Upper lobe of left lung (tissue), 6 donors: Measurements from ENCODE around the gene KIF5A. TPM values are rescaled to one million over a fixed set of nuclear protein-coding genes. Genes with fewer than 3 reads are reported as not detected.
"Not testable (repeated sequence)": the region's sequence is repeated elsewhere in the genome, so short reads cannot be mapped to it uniquely, and the experiment has no call there.

Experiments used
- ATAC-seq, 2 donors: fragments of 200-7000 bp; cut with Tn5 transposase; one replicate each; pipeline ENCODE4 v1.9.1; 2022; ENCODE audit warnings: mild to moderate bottlenecking in 2 of 2, moderate library complexity in 2 of 2; ENCODE audit not compliant: low FRiP score in 2 of 2
- DNase-seq, 2 donors: peaks; one replicate each; pipeline ENCODE4 v3.0.0-alpha.2; 2019 to 2020
- H3K27ac ChIP-seq, 4 donors: fragments of 200-600 bp; sonication (generic); one replicate each; pipeline ENCODE4 v1.5.1; 2016 to 2019
- H3K27me3 ChIP-seq, 4 donors: fragments of 200-600 bp; sonication (generic); one replicate each; pipeline ENCODE4 v1.5.1; 2017 to 2019
- H3K36me3 ChIP-seq, 4 donors: fragments of 200-600 bp; sonication (generic); one replicate each; pipeline ENCODE4 v1.5.1; 2016 to 2019
- H3K4me1 ChIP-seq, 4 donors: fragments of 200-600 bp; sonication (generic); one replicate each; pipeline ENCODE4 v1.5.1; 2018 to 2019
- H3K4me3 ChIP-seq, 4 donors: fragments of 200-600 bp; sonication (generic); one replicate each; pipeline ENCODE4 v1.5.1; 2017 to 2019; ENCODE audit warnings: mild to moderate bottlenecking in 2 of 4, moderate library complexity in 1 of 4
- H3K9me3 ChIP-seq, 4 donors: fragments of 200-600 bp; sonication (generic); one replicate each; pipeline ENCODE4 v1.5.1; 2018 to 2019
- CTCF ChIP-seq, 6 experiments: fragments of 450-650 bp in 4 of 6; fragments of 200-600 bp in 2 of 6; sonication (generic) in 2 of 6; IDR thresholded peaks; one replicate each; pipeline ENCODE4 v1.5.1; 2016 to 2019; ENCODE audit warnings: antibody characterized with exemption in 6 of 6
- EP300 ChIP-seq, 4 donors: sonication (generic); formaldehyde crosslinking; IDR thresholded peaks; one replicate each; pipeline ENCODE4 v1.5.1; 2017; ENCODE audit warnings: antibody characterized with exemption in 4 of 4, control low read depth in 2 of 4
- POLR2A ChIP-seq, 4 donors: fragments of 450-650 bp; IDR thresholded peaks; one replicate each; pipeline ENCODE4 v1.5.1; 2016 to 2017; ENCODE audit warnings: antibody characterized with exemption in 4 of 4, mild to moderate bottlenecking in 2 of 4
- POLR2AphosphoS5 ChIP-seq, 2 donors: sonication (generic); formaldehyde crosslinking; IDR thresholded peaks; one replicate each; pipeline ENCODE4 v1.5.1; 2017; ENCODE audit warnings: antibody characterized with exemption in 2 of 2
- WGBS, 2 donors: methylation state at CpG; one replicate each; pipeline ENCODE4 v1.1.5; 2017 to 2018; 5-methylcytosine and 5-hydroxymethylcytosine counted together
- total RNA-seq, 6 donors: library from RNA; depleted of rRNA in 4 of 6; stranded (reverse); fragments of >200 nt in 4 of 6; gene quantifications; one replicate each; pipeline versions ENCODE4 v1.1.0 to v1.2.1, GENCODE V29; 2016 to 2021
- donor health status: DM: no; HTN: no; CAD: no; lungs with moderate emphysema.
- donor health status: DM: no; HTN: yes; CAD: no; lungs with severe emphysema.

KIF5A gene
- total RNA-seq, 6 donors from 2014 or later = 0.06 to 0.39 (median 0.20) TPM; not detected in 1

DNA sequence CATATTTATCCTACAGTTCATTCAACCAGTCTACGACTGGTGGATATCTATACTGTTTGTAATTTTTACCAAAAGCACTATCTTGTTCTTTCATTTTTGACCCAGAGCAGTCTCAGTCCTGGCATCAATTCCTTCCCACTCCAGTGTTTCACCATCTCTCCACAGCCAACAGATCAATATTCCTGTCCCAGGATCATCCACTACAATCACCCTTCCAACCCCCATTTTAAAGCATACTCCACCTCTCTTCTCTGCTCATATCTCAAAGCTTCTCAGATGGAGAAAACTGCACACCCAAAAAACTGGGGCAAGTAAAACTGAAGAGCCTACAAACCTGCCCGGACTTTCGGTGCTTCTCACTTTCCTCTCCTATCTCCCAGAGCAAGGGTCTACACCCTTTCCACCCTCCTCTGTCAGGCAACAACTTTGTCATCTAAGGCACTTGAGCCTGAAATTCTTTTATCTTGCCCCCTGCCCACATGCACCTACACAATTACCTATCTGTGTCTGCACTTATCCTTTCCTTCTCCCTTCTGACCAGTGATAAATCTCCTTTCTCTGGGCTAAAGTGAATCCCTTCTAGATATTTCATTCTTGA, 37.1 kb downstream of the KIF5A start:
- ATAC-seq = no peak
- Histone ChIP-seq H3K4me1 (peaks cover 1 to 17% (median 10%) of the 10 kb centered on the region in 4 donors), H3K36me3 (no peaks in the 10 kb centered on the region), H3K9me3 (no peaks in the 10 kb centered on the region), H3K27ac (no peak overlapping the region), H3K4me3 (no peak overlapping the region), H3K27me3 (no peaks in the 10 kb centered on the region)
- no peak for TF ChIP-seq POLR2A (IDR thresholded peaks at IDR 0.05)
- 85 to 87% methylated on average over 3 of the region's 3 CpGs for WGBS, 2 donors
- DNase-seq = no peak

DNA sequence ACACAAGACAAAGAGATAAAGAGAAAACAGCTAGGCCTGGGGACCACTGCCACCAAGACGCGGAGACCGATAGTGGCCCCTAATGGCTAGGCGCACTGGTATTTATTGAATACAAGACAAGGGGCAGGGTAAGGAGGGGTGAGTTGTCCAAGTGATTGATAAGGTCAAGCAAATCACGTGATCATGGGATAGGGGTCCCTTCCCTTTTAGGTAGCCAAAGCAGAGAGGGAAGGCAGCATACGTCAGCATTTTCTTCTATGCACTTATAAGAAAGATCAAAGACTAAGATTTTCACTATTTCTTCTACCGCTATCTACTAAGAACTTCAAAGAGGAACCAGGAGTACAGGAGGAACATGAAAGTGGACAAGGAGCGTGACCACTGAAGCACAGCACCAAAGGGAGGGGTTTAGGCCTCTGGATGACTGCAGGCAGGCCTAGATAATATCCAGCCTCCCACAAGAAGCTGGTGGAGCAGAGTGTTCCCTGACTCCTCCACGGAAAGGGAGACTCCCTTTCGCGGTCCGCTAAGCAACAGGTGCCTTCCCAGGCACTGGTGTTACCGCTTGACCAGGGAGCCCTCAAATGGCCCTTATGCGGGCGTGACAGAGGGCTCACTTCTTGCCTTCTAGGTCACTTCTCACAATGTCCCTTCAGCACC, 39.2 kb downstream of the KIF5A start:
- not testable (repeated sequence) for H3K9me3 ChIP-seq, H3K4me3 ChIP-seq, DNase-seq, H3K27ac ChIP-seq, ATAC-seq, H3K27me3 ChIP-seq, H3K36me3 ChIP-seq
- 86 to 89% methylated on average over 15 of the region's 15 CpGs for WGBS, 2 donors
- peaks cover 9 to 20% (median 16%) of the 10 kb centered on the region in 4 donors for H3K4me1 ChIP-seq

DNA sequence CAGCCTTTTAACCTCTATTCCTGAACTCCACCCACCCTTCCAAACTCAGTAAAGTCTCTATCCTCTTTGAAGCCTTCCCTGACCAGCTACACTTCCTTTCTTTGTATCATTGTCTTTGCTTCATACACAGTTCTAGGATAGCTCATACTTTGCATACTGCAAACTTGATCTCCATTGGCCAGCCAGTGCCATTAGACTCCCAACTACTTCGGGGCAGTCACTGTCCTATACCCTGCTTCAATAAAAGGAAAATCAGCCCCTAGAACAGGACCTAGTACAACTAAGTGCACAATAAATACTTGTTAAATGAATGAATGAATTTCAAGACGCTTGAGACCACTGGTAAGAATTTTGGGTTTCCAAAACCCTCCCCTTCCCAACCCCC, 40.6 kb downstream of the KIF5A start:
- H3K36me3 ChIP-seq = peaks cover 0 to 7% (median 0%) of the 10 kb centered on the region in 4 donors
- H3K9me3 ChIP-seq = no peaks in the 10 kb centered on the region
- TF ChIP-seq EP300 (IDR thresholded peaks at IDR 0.05) = no peak
- TF ChIP-seq CTCF (IDR thresholded peaks at IDR 0.05) = no peak
- TF ChIP-seq POLR2A (IDR thresholded peaks at IDR 0.05) = no peak
- no peak for TF ChIP-seq POLR2AphosphoS5 (IDR thresholded peaks at IDR 0.05)
- peaks cover 9 to 20% (median 16%) of the 10 kb centered on the region in 4 donors for H3K4me1 ChIP-seq
- no peaks in the 10 kb centered on the region for H3K27me3 ChIP-seq
- H3K27ac ChIP-seq = peak overlapping the region; percentile 72 to 81 (median 80)
- DNase-seq (no peak), ATAC-seq (no peak)
- peak overlapping the region in 3 of 4 donors; percentile 65 to 89 (median 72) for H3K4me3 ChIP-seq
- 24 to 32% methylated on average over 2 of the region's 2 CpGs for WGBS, 2 donors

DNA sequence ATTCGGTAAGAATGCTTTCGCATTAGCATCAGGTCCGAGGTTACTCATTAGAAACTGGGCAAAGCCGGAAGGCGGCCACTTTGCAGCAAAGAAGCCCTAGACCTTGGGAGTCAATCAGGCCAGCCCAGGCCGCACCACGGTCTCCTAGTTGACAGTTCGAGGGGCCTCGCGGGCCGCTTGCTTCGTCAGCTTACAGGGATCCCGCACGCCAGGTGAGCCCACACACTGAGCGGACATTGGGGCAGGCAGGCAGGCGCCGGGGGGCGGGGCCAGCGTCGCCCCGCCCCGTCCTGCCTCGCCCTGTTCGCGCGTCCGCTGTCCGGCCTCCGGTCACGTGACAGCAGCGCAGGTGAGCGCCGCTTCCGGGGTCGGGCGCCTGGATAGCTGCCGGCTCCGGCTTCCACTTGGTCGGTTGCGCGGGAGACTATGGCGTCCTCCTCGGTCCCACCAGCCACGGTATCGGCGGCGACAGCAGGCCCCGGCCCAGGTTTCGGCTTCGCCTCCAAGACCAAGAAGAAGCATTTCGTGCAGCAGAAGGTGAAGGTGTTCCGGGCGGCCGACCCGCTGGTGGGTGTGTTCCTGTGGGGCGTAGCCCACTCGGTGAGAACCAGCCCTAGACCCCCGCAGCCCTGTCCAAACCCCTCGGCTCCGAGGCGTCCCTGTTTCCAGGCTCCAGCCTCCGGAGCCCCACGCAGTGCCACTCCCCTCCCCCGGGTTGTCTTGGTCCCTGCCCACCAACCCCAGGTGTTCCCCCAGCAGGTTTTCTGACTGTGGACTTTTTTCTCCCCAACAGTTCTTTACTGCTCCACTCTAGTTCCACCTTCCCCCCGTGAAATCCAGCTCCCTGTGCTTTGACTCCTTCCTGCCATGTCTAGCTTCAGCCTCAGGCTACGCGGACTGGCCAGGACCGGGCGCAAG, 41.3 kb downstream of the KIF5A start, which contains the start of gene PIP4K2C:
PIP4K2C (plus strand) TSS at position 329 of the 918 bp plus-strand sequence; CDS start at position 427, 98 bp downstream.
- 2% methylated on average over 33 to 65 of the region's 69 CpGs for WGBS, 2 donors
- peak within 1 kb of the TSS; percentile 65 to 89 (median 70) for H3K4me3 ChIP-seq
- ATAC-seq (peak; percentile 96 to 97), DNase-seq (peak; percentile 95 to 96)
- peaks cover 0 to 14% (median 3%) of the 10 kb centered on the region in 4 donors for H3K36me3 ChIP-seq
- H3K4me1 ChIP-seq = peaks cover 9 to 20% (median 16%) of the 10 kb centered on the region in 4 donors
- H3K9me3 ChIP-seq = no peaks in the 10 kb centered on the region
- peak within 1 kb of the TSS; percentile 72 to 81 (median 80) for H3K27ac ChIP-seq
- H3K27me3 ChIP-seq = no peaks in the 10 kb centered on the region
- peak in 2 of 6 experiments; percentile 7 to 10 for TF ChIP-seq CTCF (IDR thresholded peaks at IDR 0.05)
- TF ChIP-seq POLR2A (IDR thresholded peaks at IDR 0.05) = peak in 2 of 4 donors; percentile 72
- no peak for TF ChIP-seq EP300 (IDR thresholded peaks at IDR 0.05)
- peak; percentile 20 to 74 for TF ChIP-seq POLR2AphosphoS5 (IDR thresholded peaks at IDR 0.05)

DNA sequence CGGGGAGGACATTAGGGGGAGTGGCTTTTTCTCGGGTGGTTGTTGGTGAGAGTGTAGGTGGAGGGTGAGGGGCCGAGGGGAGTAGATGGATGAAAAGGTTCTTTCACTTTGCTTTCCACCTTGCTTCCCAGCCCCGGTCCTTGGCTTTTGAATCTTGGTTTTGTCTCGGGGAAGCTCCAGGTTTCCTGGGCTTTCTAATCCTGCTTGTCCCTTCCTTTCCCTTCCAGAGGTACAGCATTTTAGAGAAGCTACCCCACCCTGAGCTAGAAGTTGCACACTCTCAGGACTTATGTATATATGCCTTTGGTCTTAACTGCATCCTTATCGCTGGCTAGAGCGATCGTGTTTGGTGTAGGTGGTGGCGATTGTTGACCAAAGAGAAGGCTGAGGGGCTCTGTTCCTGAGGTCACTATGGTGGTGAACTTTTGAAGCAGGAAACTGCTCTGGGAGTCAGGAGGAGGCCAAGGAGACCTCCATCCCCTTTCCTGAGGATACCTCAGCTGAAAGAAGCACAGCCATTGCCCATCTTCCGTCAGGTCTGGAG, 42.0 kb downstream of the KIF5A start:
- no peaks in the 10 kb centered on the region for H3K9me3 ChIP-seq
- ATAC-seq = no peak
- H3K4me3 ChIP-seq = peak overlapping the region; percentile 65 to 89 (median 70)
- H3K27ac ChIP-seq = peak overlapping the region; percentile 72 to 81 (median 80)
- H3K27me3 ChIP-seq = no peaks in the 10 kb centered on the region
- no peak for DNase-seq
- no peak for TF ChIP-seq POLR2A (IDR thresholded peaks at IDR 0.05)
- TF ChIP-seq CTCF (IDR thresholded peaks at IDR 0.05) = no peak
- no peak for TF ChIP-seq EP300 (IDR thresholded peaks at IDR 0.05)
- no peak for TF ChIP-seq POLR2AphosphoS5 (IDR thresholded peaks at IDR 0.05)
- WGBS, 2 donors = 38 to 50% methylated on average over 10 of the region's 10 CpGs
- H3K4me1 ChIP-seq = peaks cover 9 to 20% (median 16%) of the 10 kb centered on the region in 4 donors
- peaks cover 0 to 19% (median 8%) of the 10 kb centered on the region in 4 donors for H3K36me3 ChIP-seq
